RCC 7860 (cell line): ENCODE measurements around the gene SYT13.

Source experiments
- DNase-seq: peaks from one replicate; pipeline ENCODE4 v3.0.0-alpha.2; 2015; ENCODE audit warnings: low spot score
- FAIRE-seq: peaks from 2 replicates; lab custom pipeline; 2012; peaks lifted over from hg19 to GRCh38; lab: Jason Lieb, UNC

SYT13 gene, protein sequence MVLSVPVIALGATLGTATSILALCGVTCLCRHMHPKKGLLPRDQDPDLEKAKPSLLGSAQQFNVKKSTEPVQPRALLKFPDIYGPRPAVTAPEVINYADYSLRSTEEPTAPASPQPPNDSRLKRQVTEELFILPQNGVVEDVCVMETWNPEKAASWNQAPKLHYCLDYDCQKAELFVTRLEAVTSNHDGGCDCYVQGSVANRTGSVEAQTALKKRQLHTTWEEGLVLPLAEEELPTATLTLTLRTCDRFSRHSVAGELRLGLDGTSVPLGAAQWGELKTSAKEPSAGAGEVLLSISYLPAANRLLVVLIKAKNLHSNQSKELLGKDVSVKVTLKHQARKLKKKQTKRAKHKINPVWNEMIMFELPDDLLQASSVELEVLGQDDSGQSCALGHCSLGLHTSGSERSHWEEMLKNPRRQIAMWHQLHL

DNA sequence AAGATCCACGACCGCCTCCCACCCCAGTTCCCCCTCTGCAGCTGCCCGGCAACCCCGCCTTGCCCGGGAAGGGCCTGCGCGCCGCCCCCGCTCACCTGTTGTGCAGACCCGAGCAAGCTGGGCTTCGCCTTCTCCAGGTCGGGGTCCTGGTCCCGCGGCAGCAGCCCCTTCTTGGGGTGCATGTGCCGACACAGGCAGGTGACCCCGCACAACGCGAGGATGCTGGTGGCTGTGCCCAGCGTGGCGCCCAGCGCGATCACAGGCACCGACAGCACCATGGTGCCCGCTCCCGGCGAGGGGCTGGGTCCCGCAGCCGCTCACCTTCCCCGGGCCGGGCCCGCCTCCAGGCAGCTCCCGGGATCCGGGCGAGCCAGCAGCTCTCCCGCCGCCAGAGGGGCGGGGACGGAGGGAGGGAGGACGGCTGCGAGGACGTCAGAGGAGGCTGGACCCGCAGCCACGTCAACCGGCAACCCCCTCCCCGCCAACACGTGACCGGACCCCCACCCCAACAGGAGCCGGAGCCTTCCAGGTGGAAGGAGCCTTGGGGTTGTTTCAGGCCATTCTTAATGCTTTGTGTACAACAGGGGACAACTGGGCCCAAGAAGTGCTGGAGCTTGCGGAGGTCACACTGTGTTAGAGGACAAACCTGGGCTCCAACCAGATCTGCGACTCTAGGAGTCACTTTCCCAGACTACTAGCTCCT is at the start of gene SYT13:
Gene SYT13, minus strand, starts transcription at position 412 of the 703 bp plus-strand sequence. Its CDS starts 134 bp downstream, at position 278.
- no peak for FAIRE-seq
- no peak for DNase-seq

DNA sequence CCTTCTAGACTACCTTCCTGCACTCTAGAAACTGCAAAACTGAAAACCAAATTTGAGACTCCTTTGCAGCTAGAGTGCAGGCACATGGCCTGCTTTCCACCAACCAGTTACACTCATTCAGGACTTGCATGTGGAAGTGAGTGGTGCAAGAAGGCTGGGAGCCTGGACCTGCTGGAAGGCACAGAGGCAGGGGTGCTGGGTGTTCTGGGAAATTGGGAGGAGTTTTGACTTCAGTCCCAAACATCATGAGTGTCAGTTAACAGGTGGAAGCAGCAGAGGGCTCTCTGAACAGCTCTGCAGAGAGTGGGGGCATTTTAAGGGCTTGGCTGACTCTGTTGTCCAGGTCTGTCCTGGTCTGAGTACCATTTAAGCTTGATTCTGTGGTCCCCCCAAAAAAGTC is 49.3 kb upstream of the SYT13 start:
- DNase-seq (no peak), FAIRE-seq (no peak)

DNA sequence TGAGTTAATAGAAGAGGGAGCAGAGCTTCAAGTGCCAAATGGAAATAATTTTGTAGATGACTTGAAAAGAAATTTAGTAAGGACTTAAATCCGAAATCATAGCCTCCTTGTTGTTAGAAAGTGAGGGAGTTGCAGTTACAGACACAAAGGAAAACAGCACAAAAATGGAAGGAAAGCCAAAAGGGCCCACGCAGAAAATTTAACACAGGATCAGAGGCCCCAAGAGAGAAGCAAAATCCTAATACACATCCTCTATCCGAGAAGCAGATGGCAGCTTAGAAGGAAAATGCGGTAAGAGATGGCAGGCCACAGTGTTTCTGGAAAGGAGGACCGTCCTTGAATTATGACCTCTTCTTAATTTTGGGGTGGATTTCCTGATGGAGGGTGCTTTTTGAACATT is 48.7 kb upstream of the SYT13 start:
- DNase-seq, result no peak
- FAIRE-seq, result no peak

DNA sequence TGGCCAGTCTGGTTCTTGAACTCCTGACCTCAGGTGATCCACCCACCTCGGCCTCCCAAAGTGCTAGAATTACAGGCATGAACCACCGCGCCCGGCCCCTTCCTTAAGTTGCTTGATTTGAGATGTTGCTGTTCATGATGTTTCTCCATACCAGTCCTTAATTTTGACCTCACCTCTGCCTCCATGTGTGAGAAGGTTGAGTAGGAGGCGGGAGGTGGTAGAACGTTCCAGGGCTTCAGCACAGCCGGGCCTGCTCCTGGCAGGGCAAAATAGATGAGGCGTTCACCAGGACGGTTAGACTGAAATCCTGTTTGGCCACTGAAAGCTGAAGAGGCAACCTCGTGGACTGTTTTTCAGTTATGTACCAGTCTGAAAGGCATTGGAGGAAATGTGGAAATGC is 48.3 kb upstream of the SYT13 start:
- FAIRE-seq, result no peak
- no peak for DNase-seq

DNA sequence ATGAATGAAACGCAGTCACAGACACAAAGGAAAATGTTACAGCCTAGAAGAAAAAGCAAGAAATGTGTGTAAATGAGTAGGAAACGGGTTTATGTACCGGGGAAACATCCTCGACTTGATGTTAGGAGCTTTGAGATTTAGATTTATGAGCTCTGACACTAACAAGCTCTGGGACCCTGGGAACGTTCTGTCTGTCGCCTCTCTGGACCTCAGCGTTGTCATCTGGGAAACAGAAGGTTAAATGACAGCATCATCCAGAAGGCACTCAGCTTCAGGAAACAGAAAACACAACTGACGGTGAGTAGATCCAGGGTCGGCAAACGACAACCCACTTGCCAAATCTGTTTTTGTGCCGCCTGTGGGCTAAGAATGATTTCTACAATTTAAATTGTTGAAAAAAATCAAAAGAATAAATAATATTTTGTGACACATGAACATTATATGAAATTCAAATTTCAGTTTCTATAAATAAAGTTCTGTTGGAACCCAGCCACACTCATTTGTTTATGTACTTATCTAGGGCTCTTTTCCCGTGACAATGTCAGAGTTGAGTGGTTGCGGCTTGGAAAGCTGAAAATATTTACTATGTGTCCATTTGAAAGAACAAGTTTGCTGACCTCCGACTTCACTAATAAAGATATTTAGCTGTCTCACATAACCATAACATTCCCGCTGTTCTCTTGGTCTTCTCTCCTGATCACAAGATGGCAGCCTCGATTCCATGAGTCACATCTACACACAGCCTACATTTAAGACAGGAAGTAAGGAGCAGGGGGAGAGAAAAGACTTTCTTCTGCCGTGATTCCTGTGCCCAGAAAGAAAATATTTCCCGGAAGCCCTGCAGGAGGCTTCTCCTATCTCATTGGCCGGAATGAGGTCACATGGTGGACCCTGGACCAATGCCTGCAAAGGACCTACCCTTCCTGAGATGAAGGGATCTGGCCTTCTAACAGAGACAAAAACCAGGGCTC is 47.1 kb upstream of the SYT13 start:
- FAIRE-seq (no peak), DNase-seq (peak; percentile 18)

DNA sequence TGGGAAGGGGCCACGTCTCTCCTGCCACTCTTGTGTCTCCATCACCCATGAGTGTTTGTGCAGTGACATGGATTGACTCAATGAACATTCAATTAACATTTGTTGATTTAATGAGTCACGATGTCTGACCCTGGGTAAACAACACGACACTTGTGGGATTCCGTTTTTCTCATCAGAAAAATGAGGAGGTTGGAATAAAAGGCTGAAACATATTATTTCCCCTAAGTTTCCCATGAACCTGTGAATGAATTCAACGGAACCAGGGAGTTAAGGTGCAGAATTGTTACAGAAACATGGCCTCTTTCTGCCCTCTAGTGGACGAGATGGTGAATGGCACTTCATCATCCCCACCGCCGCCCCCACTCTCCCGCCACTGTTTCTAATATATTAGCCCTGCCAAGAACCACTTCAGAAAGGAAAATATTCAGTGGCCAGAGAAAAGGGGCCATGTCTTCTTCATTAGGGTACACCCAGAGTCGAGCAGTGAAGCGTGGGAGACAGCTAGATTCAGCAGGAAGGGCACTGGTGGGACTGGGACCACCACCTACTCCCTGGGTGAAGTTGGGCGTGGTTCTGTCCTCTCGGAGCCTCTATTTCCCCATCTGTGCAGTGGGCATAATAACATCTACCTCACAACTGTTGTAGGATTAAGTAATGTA is 46.3 kb upstream of the SYT13 start:
- peak; percentile 23 for DNase-seq
- FAIRE-seq, result no peak

DNA sequence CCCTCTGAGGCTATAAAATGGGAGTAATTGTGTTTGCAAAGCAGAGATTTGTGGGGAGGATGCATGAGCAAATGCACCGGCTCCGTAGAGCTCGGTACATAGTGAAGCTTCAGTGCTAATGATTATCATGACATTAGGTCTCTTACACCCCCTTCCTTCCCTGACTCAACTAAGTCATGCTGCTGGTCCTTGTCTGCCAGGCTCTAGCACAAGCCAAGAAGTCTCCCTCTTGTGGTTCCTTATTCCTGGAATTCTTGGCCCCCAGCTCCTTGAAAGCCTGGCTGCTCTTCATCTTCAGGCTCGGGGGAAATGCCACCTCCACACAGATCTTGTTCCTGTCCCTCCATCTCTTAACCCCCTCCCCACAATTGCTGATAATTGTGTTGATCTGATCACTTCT is 45.7 kb upstream of the SYT13 start:
- FAIRE-seq (no peak), DNase-seq (no peak)

DNA sequence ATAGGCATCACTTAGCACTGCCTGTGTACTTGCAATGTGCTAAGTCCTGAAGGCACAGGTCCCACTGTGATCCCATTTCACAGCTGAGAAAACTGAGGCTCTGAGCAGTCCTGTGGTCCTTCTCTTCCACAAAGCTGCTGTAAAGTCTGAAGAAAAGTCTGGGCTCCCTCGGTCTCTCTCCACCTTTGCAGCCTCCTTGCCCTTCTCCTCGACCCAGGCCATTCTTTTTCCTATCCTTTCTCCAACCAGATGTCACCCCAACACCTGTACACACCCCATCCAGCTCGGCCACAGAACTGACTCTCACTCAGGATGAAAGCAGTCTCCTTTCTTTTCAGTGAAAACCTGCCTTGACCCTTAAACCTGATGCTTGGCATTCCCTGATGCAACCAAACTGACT is 42.6 kb upstream of the SYT13 start:
- FAIRE-seq (no peak), DNase-seq (no peak)

DNA sequence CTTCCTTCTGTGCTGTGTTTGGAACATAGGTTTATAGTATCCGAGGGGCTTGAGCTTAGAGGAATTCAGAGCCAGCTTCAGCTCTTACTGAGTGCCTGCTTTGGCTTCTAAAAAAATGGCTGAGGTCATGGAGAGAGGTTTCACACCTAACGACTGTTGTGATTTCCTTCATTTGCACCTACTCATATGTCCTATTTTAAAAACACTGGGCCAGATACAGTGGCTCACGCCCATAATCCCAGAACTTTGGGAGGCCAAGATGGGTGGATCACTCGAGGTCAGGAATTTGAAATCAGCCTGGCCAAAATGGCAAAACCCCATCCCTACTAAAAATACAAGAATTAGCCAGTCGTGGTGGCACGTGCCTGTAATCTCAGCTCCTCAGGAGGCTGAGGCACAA is 38.3 kb upstream of the SYT13 start:
- FAIRE-seq, result no peak
- no peak for DNase-seq

DNA sequence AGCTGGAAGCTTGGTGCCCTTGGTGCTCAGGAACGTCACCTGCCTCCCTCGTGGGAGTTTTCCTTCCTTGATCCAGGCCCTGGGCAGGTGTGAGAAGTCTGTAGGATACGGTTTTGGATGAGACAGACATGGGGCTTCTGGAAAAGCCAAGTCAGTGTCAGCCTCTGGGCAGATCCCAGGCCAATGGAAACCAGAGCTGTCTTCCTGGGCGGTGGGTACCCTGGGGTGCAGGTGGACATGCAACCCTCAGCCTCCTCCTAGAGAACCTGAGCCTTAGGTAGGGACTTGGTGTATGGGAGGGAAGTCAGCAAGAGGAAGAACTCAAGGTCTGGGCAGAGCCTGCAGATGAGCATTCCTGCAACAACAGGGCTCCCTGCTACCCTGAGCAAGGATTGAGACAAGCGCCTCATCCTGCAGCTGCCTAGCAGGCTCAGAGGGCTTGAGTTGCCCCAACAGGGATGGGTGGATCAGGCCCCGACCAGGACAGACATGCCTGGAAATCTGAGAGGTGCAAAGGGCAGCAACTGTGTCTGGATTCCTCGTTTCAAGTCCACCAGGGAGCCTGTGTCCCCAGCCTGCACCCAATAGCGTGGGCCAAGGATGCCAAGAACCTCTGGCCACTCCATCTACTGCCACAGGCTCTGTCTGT is 37.6 kb upstream of the SYT13 start:
- FAIRE-seq, result no peak

DNA sequence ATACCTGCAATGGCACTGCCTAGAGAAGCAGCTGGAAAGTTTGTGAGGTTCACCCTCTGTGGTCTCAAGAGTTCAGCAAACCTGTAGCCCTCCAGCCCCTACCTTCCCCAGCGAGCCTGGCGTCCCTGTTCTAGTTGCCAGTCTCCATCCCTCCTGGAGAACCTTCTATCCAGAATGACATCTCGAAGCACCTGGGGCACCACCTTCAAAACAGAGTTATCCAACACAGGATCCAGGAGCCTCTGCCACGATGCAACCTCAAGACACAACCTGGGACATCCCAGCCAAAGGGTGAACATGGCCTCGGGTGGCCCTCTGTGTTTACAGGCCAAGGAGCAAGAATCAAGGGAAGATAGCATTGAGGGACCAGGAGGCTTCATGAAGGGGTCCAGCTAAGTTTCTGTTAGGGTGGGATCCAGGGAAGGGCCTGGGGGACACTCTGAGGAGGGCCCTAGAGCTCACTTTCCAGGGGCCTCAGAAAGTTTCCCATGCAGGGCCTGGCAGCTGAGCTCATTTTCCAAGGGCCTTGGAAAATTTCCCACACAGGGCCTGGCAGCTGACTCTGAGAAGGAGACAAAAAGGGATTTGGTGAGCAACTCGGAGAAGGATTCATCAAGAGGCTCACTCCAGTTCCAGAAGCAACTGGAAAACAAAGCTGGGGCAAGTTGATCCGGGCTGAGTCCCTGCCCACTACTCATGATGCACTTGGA is 36.9 kb upstream of the SYT13 start:
- DNase-seq (no peak), FAIRE-seq (no peak)

More for the DNA sequence above, 37.6 kb upstream of the SYT13 start:
- no peak for DNase-seq

DNA sequence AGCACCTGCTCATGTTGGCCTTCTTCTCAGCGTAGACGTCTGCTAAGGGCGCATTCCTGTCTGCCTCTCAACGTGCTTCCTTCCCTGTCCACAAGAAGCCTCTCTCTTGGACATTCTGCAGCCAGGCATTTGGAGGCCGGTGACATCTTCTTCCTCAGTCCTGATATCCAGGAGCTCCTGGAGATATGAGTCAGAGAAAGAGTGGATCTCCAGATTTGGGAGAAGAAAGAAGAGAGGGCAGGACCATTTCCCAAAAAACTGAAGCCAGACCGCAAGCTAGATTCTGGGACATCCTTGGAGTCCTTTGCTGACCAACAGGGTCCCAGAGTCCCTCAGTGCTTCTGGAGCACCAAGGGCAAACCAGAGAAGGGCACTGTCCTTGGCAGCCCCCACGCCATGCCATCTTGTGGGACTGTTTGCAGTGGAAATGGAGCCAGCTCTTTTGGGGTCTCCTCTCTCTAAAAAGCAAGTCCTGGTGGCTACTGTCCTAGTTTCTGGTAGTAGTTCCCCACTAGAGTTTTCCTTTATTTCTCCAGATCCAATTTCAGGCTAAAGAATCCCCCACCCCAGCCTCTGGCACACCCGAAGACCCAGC is 36.1 kb upstream of the SYT13 start:
- FAIRE-seq, result no peak
- DNase-seq, result no peak

DNA sequence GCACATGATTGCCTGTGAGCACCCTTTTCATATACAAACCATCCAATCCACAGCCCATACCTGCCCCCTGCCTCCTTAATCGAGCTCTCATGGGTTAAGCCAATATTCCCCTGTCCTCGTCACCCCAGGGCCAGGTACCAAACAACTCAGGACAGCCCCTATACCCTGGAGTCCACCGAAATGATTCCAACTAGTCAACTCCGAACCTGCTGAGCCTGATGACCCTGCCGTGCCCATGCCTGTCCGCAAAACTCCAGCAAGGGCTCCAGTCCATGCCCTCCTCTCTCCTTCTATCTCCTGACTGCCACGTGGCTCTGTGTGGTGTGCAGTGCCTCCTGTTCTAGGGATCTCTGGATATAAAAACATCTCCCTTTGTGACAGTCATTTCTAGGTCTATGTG is 35.5 kb upstream of the SYT13 start:
- DNase-seq (no peak), FAIRE-seq (no peak)

DNA sequence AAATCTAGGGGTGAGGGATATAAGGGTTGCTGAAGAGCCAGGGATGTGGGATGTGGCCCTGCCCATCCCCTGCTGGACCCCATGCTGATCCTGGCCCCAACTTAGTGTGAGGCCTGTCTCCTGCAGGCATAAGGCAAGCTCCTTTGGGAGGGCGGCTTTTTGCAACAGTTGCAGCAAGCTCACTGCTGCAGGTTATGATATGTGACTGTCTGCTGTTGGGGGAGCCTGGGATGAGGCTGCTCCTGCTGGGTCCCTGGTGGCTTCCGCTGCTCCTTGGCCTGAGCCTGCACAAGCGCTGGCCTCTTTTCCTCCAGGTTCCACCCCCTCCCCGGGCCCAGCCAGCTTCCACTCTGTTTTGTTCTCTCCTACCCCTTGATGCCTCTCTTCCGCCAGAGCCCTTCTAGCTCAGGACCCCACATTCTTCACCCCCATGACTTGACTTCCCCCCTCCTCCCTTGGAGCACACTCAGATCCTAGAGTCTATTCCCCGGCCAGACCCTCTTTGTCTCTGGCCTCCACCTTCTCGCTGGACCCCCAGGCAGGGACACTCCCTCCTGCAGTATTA is 35.0 kb upstream of the SYT13 start:
- FAIRE-seq, result no peak

DNA sequence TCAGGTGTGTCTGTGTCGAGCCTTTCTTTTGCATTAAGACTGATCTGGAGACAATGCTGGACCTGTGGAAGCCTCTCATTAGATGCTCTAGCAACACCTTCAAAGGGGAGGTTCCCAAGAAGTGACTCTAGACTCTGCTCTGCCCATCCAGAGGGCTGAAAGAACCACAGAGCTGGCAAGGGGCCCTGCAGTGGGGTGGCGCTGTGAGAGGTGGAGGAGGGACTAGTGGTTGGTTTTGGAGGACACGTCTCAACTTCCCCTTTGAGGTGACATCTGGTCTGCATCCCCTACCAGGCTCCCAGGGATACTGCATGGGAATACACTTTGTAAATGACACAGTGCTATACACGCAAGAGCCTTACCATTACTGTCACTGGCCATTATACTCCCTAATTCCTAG is 34.2 kb upstream of the SYT13 start:
- FAIRE-seq, result no peak

More for the DNA sequence above, 35.0 kb upstream of the SYT13 start:
- DNase-seq, result no peak

DNA sequence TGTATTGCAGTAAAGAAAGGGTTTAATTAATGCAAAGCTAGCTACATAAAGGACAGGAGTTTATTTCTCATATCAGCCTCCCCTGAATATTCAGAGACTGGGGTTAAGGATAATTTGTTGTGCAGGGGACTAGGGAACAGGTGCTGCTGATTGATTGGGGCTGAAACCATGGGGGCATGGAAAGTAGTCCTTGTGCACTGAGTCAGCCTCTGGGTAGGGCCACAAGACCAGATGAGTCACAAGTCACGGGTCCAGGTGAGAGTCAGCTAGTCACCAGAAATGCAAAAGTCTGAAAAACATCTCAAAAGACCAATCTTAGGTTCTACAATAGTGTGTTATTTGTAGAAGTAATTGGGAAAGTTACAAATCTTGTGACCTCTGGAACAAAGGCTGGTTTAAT is 32.9 kb upstream of the SYT13 start:
- DNase-seq (no peak), FAIRE-seq (no peak)

More for the DNA sequence above, 34.2 kb upstream of the SYT13 start:
- DNase-seq, result no peak

DNA sequence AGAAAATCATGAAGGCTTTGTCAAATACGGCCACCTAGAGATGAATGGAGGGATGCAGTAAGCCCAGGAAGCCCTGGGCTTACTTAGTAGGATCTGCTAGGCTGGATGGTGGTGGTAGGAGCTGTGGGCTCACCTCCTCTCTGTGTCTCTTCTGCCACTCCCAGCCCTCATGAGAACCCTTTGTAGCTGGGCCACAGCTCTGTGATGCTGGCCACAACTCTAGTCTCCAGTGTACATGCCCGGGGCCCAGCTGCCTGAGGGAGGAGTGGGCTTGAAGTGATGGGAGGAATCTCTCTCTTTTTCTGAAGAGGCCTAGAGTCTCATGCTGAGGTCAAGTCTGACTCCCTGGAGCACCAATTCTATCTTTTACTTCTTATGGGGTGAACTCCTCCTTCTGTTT is 32.4 kb upstream of the SYT13 start:
- no peak for FAIRE-seq
- no peak for DNase-seq

DNA sequence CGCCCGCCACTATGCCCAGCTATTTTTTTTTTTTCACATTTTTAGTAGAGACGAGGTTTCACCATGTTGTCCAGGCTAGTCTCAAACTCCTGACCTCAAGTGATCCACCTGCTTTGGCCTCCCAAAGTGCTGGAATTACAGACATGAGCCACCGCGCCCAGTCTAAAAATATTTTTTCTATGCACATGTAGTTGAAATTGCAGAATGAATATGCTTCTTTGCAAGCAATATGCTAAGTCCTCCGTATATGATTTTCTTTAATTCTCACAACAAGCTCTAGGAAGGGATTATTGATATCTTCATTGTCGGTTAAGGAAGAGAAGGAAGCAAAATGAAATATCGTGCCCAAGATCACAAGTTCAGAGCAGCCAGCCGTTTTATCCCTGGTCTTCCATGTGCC is 30.1 kb upstream of the SYT13 start:
- no peak for FAIRE-seq
- no peak for DNase-seq

DNA sequence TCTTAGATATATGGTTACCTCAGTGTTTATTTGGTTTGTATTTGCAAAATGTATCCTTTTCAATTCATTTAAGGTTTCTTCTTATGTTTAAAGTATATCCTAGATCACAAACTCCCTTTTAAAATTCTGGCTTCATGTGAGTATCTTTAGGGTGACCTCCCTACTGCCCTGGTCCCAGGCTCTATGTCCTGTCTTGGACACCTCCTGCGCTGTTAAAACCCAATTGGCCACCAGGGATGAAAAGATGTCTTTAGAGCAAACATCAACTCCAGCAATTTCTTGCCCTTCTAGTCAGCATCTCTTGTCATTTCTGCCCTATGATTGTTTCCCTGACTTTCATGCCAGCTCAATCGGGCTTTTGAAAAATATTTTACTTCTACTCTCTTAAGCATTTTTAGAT is 28.8 kb upstream of the SYT13 start:
- no peak for DNase-seq
- FAIRE-seq, result no peak
